Measurements from ENCODE around the gene PHTF1.

PHTF1 gene

GRCh38 chr1:113663165-113663951 lies 95.9 kb downstream of the PHTF1 start:
- DNase-seq: no peak

GRCh38 chr1:113662101-113662500 lies 97.2 kb downstream of the PHTF1 start:
- no peak for DNase-seq

GRCh38 chr1:113660088-113660487 lies 99.2 kb downstream of the PHTF1 start:
- no peak for DNase-seq

GRCh38 chr1:113659556-113659955 lies 99.7 kb downstream of the PHTF1 start:
- DNase-seq: no peak

- DNase-seq: no peak
Measured at GRCh38 chr1:113659035-113659434, 100.3 kb downstream of the PHTF1 start.

- DNase-seq: no peak
Measured at GRCh38 chr1:113657556-113658063, 101.7 kb downstream of the PHTF1 start.

GRCh38 chr1:113657126-113657525 lies 102.2 kb downstream of the PHTF1 start:
- DNase-seq: no peak

GRCh38 chr1:113654883-113655282 lies 104.4 kb downstream of the PHTF1 start:
- DNase-seq: no peak

GRCh38 chr1:113653741-113654140 lies 105.5 kb downstream of the PHTF1 start:
- DNase-seq: no peak

- DNase-seq: no peak
Measured at GRCh38 chr1:113652771-113653170, 106.5 kb downstream of the PHTF1 start.

- DNase-seq: no peak
Measured at GRCh38 chr1:113648478-113648877, 110.8 kb downstream of the PHTF1 start.

- DNase-seq: no peak
Measured at GRCh38 chr1:113647164-113647563, 112.1 kb downstream of the PHTF1 start.

Data from hematopoietic multipotent progenitor cell treated with erythropoietin and hydrocortisone succinate and interleukin-3 and kit ligand, for 8 days (in vitro differentiated cells).